ENCODE data around the gene UBASH3B.

- no peak for TF ChIP-seq CTCF (conservative IDR thresholded peaks at IDR 0.05; ENCODE audit: low read length)
- TF ChIP-seq EZH2phosphoT487 (IDR thresholded peaks at IDR 0.05; ENCODE audit: borderline replicate concordance): no peak
Observed at GRCh38 chr11:122690801-122691548, 35.5 kb downstream of the UBASH3B start.
